Endodermal cell (in vitro differentiated cells): ENCODE data around the gene FLG2. TPM values are rescaled to one million over a fixed set of nuclear protein-coding genes. Genes with fewer than 3 reads are reported as not detected.

Source experiments
- DNase-seq: peaks from one replicate; pipeline ENCODE4 v3.0.0-alpha.2; 2017
- H3K27ac ChIP-seq: 2 replicates; pipeline ENCODE4 v1.5.1; 2013; ENCODE audit warnings: mild to moderate bottlenecking, low read depth, low read length, moderate library complexity
- H3K27me3 ChIP-seq: 2 replicates; pipeline ENCODE4 v1.6.1; 2013; ENCODE audit warnings: mild to moderate bottlenecking, low read length, moderate library complexity; ENCODE audit not compliant: insufficient read depth, control insufficient read depth, poor library complexity, severe bottlenecking
- H3K36me3 ChIP-seq: 2 replicates; pipeline ENCODE4 v1.7.0; 2013; ENCODE audit warnings: mild to moderate bottlenecking, low read length, moderate library complexity; ENCODE audit not compliant: control insufficient read depth, insufficient read depth
- H3K4me1 ChIP-seq: one replicate; pipeline ENCODE4 v1.7.0; 2013; ENCODE audit warnings: low read length; ENCODE audit not compliant: control insufficient read depth, insufficient read depth
- H3K4me3 ChIP-seq: 2 replicates; pipeline ENCODE4 v1.5.1; 2013; ENCODE audit warnings: mild to moderate bottlenecking, low read length, moderate library complexity
- H3K9ac ChIP-seq: 2 replicates; pipeline ENCODE4 v1.6.1; 2013; ENCODE audit warnings: mild to moderate bottlenecking, low read length, moderate library complexity; ENCODE audit not compliant: poor library complexity, severe bottlenecking; ENCODE audit errors: extremely low read depth
- H3K9me3 ChIP-seq: 2 replicates; pipeline ENCODE4 v1.6.1; 2013; ENCODE audit warnings: mild to moderate bottlenecking, low read length, moderate library complexity; ENCODE audit not compliant: control insufficient read depth
- H3K27ac Mint-ChIP-seq: 2 replicates; pipeline ENCODE4 v1.8.0; 2020; ENCODE audit warnings: mixed read lengths
- H3K27me3 Mint-ChIP-seq: 2 replicates; pipeline ENCODE4 v1.8.0; 2021; ENCODE audit warnings: mild to moderate bottlenecking, mixed read lengths; ENCODE audit not compliant: insufficient read depth
- H3K36me3 Mint-ChIP-seq: 2 replicates; pipeline ENCODE4 v1.8.0; 2020; ENCODE audit warnings: low read depth, mixed read lengths
- H3K4me1 Mint-ChIP-seq: 2 replicates; pipeline ENCODE4 v1.8.0; 2020; ENCODE audit warnings: mixed read lengths
- H3K4me3 Mint-ChIP-seq: 2 replicates; pipeline ENCODE4 v1.8.0; 2020; ENCODE audit warnings: mild to moderate bottlenecking, moderate library complexity, mixed read lengths
- H3K9me3 Mint-ChIP-seq: 2 replicates; pipeline ENCODE4 v1.8.0; 2020; ENCODE audit warnings: mild to moderate bottlenecking, mixed read lengths
- CTCF ChIP-seq: fragments of 200-600 bp; sonication (generic); conservative IDR thresholded peaks from 2 replicates; pipeline ENCODE4 v1.5.0; 2021; ENCODE audit warnings: antibody characterized with exemption, mild to moderate bottlenecking
- WGBS, 2 experiments: methylation state at CpG; one replicate each; pipeline versions ENCODE4 v1.1.5 to v1.1.7; 2013; ENCODE audit warnings: missing lambda C conversion rate in 2 of 2, mixed read lengths in 1 of 2; ENCODE audit not compliant: insufficient coverage in 1 of 2, insufficient read length in 1 of 2; 5-methylcytosine and 5-hydroxymethylcytosine counted together
- total RNA-seq, 2 donors: library from RNA; stranded (reverse); fragmentation: NEBNext Ultra II Directional in 1 of 2; extraction: Animal tissue kit (Norgen Biotek cat#: 25700) in 1 of 2; gene quantifications; 2 replicates in 1 of 2; 3 replicates in 1 of 2; pipeline ENCODE4 v1.2.1, GENCODE V29; 2021

The FLG2 gene
- total RNA-seq, 2 donors from 2014 or later = not detected

DNA sequence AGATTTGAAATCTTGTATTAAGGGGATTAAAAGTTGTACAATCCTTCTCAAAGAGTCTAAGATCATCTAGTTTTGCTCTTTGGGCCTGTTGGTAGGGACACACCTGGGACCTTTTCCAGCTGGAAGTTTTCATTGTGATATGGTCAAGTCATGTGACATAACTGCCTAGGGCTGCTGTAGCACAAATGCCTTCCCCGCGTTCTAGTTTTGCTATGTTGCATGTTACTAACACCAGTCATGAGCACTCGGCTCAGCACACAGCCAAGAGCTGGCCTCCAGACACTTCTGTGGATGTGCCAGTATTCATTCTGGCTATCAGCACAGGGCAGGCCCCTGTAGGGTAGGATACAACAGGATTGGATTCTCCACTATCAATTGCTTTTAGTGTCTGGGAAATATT is 14.6 kb upstream of the FLG2 start:
- Histone ChIP-seq H3K4me1 (no peaks in the 10 kb centered on the region), H3K9me3 (peaks cover 76% of the 10 kb centered on the region), H3K27me3 (no peaks in the 10 kb centered on the region), H3K4me3 (no peak overlapping the region), H3K9ac (no peak overlapping the region), H3K27ac (no peak overlapping the region), H3K36me3 (no peaks in the 10 kb centered on the region)
- H3K4me1 Mint-ChIP-seq = no peaks in the 10 kb centered on the region
- no peak overlapping the region for H3K27ac Mint-ChIP-seq
- DNase-seq = no peak
- TF ChIP-seq CTCF = no peak
- H3K4me3 Mint-ChIP-seq = no peak overlapping the region
- WGBS, 2 experiments = 84 to 95% methylated on average over 3 of the region's 3 CpGs
- no peaks in the 10 kb centered on the region for H3K27me3 Mint-ChIP-seq
- H3K9me3 Mint-ChIP-seq = peaks cover 91% of the 10 kb centered on the region
- H3K36me3 Mint-ChIP-seq = no peaks in the 10 kb centered on the region

GRCh38 chr1:152372672-152373071 is 12.9 kb upstream of the FLG2 start:
- no peaks in the 10 kb centered on the region for H3K36me3 ChIP-seq
- TF ChIP-seq CTCF = no peak
- Mint-ChIP-seq H3K27me3 (no peaks in the 10 kb centered on the region), H3K27ac (no peak overlapping the region), H3K4me3 (no peak overlapping the region), H3K9me3 (peaks cover 90% of the 10 kb centered on the region), H3K36me3 (no peaks in the 10 kb centered on the region), H3K4me1 (no peaks in the 10 kb centered on the region)
- no peaks in the 10 kb centered on the region for H3K4me1 ChIP-seq
- no peak overlapping the region for H3K9ac ChIP-seq
- WGBS, 2 experiments = 71% methylated on average over 1 of the region's 1 CpG; no CpG with 5 or more reads in 1 of the 2 experiments
- no peak overlapping the region for H3K27ac ChIP-seq
- no peak overlapping the region for H3K4me3 ChIP-seq
- no peak for DNase-seq
- no peaks in the 10 kb centered on the region for H3K27me3 ChIP-seq
- H3K9me3 ChIP-seq = peaks cover 76% of the 10 kb centered on the region

DNA sequence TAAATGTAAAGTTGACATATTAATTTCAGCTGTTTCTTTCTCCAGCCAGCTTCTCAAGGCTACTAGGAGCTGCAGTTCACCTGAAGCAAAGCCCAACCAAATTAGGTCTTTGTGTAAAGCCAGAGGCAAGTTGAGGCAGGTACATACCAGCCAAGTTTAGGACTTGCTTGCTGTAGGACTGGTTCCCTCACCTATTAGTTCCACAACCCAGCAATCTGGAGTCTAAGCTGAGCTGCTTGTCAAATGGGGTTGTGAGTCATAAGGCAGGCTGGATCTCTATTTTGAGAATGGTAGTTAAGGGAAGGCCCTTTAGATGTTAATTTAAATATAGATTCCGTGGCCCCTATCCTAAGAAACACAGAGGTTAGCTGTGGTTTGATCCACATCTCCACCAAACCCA is 7.6 kb upstream of the FLG2 start:
- DNase-seq = no peak
- Histone ChIP-seq H3K36me3 (no peaks in the 10 kb centered on the region), H3K9ac (no peak overlapping the region), H3K4me3 (no peak overlapping the region), H3K27me3 (no peaks in the 10 kb centered on the region), H3K4me1 (no peaks in the 10 kb centered on the region), H3K9me3 (peaks cover 74% of the 10 kb centered on the region), H3K27ac (no peak overlapping the region)
- no peaks in the 10 kb centered on the region for H3K27me3 Mint-ChIP-seq
- no peak overlapping the region for H3K27ac Mint-ChIP-seq
- H3K4me3 Mint-ChIP-seq = no peak overlapping the region
- H3K9me3 Mint-ChIP-seq = peaks cover 88% of the 10 kb centered on the region
- H3K36me3 Mint-ChIP-seq = no peaks in the 10 kb centered on the region
- no peaks in the 10 kb centered on the region for H3K4me1 Mint-ChIP-seq
- no peak for TF ChIP-seq CTCF
- 0% methylated on average over 1 of the region's 1 CpG; no CpG with 5 or more reads in 1 of the 2 experiments for WGBS, 2 experiments
